Measurements from ENCODE around the gene CLOCK. TPM values are rescaled to one million over a fixed set of nuclear protein-coding genes. Genes with fewer than 3 reads are reported as not detected.

CLOCK gene
- total and polyA plus RNA-seq, 9 of the 15 experiments (the other 6 are each of a cell fraction or from before 2014, with no cell fraction given) = 3.7 to 14.4 (median 9.4) TPM

GRCh38 chr4:55545641-55546505, 836 bp downstream of the CLOCK start (continued):
- TF ChIP-seq UBTF (IDR thresholded peaks at IDR 0.05; ENCODE audit: borderline replicate concordance in 1 of 2, low read depth in 2 of 2, low read length in 2 of 2) = peak; percentile 86 to 94; a peak in 3 of 4 replicates
- TF ChIP-seq E2F6 (IDR thresholded peaks at IDR 0.05; ENCODE audit: borderline replicate concordance in 1 of 2, extremely low read depth in 1 of 2, insufficient read depth in 1 of 2, insufficient read length in 1 of 2, low read depth in 1 of 2, low read length in 1 of 2, poor library complexity in 1 of 2, severe bottlenecking in 1 of 2) = peak; percentile 36 to 84
- TF ChIP-seq CHD4 (IDR thresholded peaks at IDR 0.05; ENCODE audit: insufficient read depth, insufficient replicate concordance, low read depth, low read length, poor library complexity, severe bottlenecking) = peak; percentile 18
- TF ChIP-seq GABPA (tag; conservative IDR thresholded peaks at IDR 0.05; ENCODE audit: low read depth) = peak; percentile 93
- TF ChIP-seq ZC3H8 (IDR thresholded peaks at IDR 0.05) = no peak
- TF ChIP-seq SAP30 (IDR thresholded peaks at IDR 0.05; ENCODE audit: borderline replicate concordance, insufficient read depth, low read depth, low read length, poor library complexity, severe bottlenecking) = peak; percentile 28
- 0 out of 2 replicates have a peak, but pooled peaks have one; percentile 14 for TF ChIP-seq MGA (IDR thresholded peaks at IDR 0.05)
- peak; percentile 89 for TF ChIP-seq CTBP1 (IDR thresholded peaks at IDR 0.05; ENCODE audit: borderline replicate concordance)
- peak; percentile 95 for TF ChIP-seq ZBTB1 (CRISPR knock-in tag; IDR thresholded peaks at IDR 0.05; ENCODE audit: borderline replicate concordance, low read depth)

Data from K562 (cell line).